HCT116 (cell line): ENCODE results near the gene ZNF335. TPM values are rescaled to one million over a fixed set of nuclear protein-coding genes. Genes with fewer than 3 reads are reported as not detected.

Source experiments
- ATAC-seq: fragments of 200-7000 bp; cut with Tn5 transposase; 2 replicates; pipeline ENCODE4 v1.9.1; 2020; ENCODE audit warnings: mild to moderate bottlenecking, moderate library complexity
- BruUV-seq: library from RNA; stranded (reverse); fragments of 400-500 nt; replicated peaks from 2 replicates; lab custom pipeline; 2021; lab: Mats Ljungman, UMichigan
- CTCF ChIA-PET: fragments of 300-600 bp; sonication (Branson Sonifier 250); formaldehyde crosslinking; loops from one replicate; lab custom pipeline; 2021; ENCODE audit warnings: antibody characterized with exemption; lab: Charles Lee
- POLR2A ChIA-PET: fragments of 300-600, 350-600 bp; sonication (Branson Sonifier 250); formaldehyde crosslinking; loops from one replicate; lab custom pipeline; 2021; ENCODE audit warnings: antibody characterized with exemption; lab: Charles Lee
- RAD21 ChIA-PET, 2 experiments: fragments of 300-600 bp; sonication (Branson Sonifier 250); formaldehyde crosslinking; loops; one replicate each; lab custom pipeline; 2023; ENCODE audit warnings: low total read pairs in 2 of 2; ENCODE audit not compliant: uncharacterized antibody in 2 of 2, unreplicated experiment in 2 of 2, low non-redundant PET in 1 of 2; lab: Charles Lee
- DNase-seq: peaks from one replicate; pipeline ENCODE4 v3.0.0-alpha.2; 2010; ENCODE audit warnings: low read depth, low spot score
- H2AFZ ChIP-seq: fragments of 200-600 bp; shearing (Covaris generic), sonication (generic); 2 replicates; pipeline ENCODE4 v1.6.1; 2017; ENCODE audit warnings: low read depth, mixed run types, mixed read lengths, antibody characterized with exemption, low read length; ENCODE audit not compliant: poor library complexity, severe bottlenecking
- H3K27ac ChIP-seq: 2 replicates; pipeline ENCODE4 v1.5.1; 2012; ENCODE audit warnings: low read depth, low read length
- H3K27me3 ChIP-seq: fragments of 200-600 bp; sonication (generic); 2 replicates; pipeline ENCODE4 v1.6.1; 2016; ENCODE audit warnings: mixed run types, low read length, mixed read lengths; ENCODE audit not compliant: insufficient read depth
- H3K36me3 ChIP-seq, 2 experiments: fragments of 200-500 bp in 1 of 2; fragments of 200-600 bp in 1 of 2; sonication (Bioruptor generic) in 1 of 2; sonication (generic) in 1 of 2; 2 replicates each; pipeline versions ENCODE4 v1.5.1 to v1.6.1; 2014 to 2016; ENCODE audit warnings: low read length in 2 of 2, inconsistent platforms in 1 of 2, mixed read lengths in 1 of 2, mixed run types in 1 of 2; ENCODE audit not compliant: insufficient read depth in 2 of 2, control insufficient read depth in 1 of 2
- H3K4me1 ChIP-seq, 2 experiments: fragments of 200-600 bp in 1 of 2; sonication (generic) in 1 of 2; 2 replicates each; pipeline versions ENCODE4 v1.5.1 to v1.6.1; 2012 to 2017; ENCODE audit warnings: low read length in 2 of 2, inconsistent platforms in 1 of 2, mild to moderate bottlenecking in 1 of 2, mixed read lengths in 1 of 2, mixed run types in 1 of 2, moderate library complexity in 1 of 2; ENCODE audit not compliant: insufficient read depth in 2 of 2, control insufficient read depth in 1 of 2
- H3K4me2 ChIP-seq: fragments of 200-600 bp; sonication (generic); 2 replicates; pipeline ENCODE4 v1.6.1; 2017; ENCODE audit warnings: mixed run types, low read length, mixed read lengths
- H3K4me3 ChIP-seq, 2 experiments: fragments of 200-600 bp in 1 of 2; sonication (generic) in 1 of 2; replicated peaks in 1 of 2; 2 replicates each; pipeline ENCODE4 v1.5.1; 2011 to 2016; ENCODE audit warnings: low read length in 2 of 2, control low read depth in 1 of 2, low read depth in 1 of 2, mild to moderate bottlenecking in 1 of 2, mixed read lengths in 1 of 2, mixed run types in 1 of 2
- H3K79me2 ChIP-seq: fragments of 200-600 bp; sonication (generic); 2 replicates; pipeline ENCODE4 v1.6.1; 2017; ENCODE audit warnings: mild to moderate bottlenecking, mixed run types, low read length, moderate library complexity, mixed read lengths; ENCODE audit not compliant: insufficient read depth
- H3K9ac ChIP-seq: fragments of 200-600 bp; sonication (generic); 2 replicates; pipeline ENCODE4 v1.6.1; 2016; ENCODE audit warnings: low read length, mixed read lengths
- H3K9me2 ChIP-seq: fragments of 200-600 bp; sonication (generic), shearing (Covaris generic); 2 replicates; pipeline ENCODE4 v1.6.1; 2017; ENCODE audit warnings: mixed run types, mild to moderate bottlenecking, moderate library complexity; ENCODE audit not compliant: insufficient read depth
- H3K9me3 ChIP-seq, 2 experiments: fragments of 200-500 bp in 1 of 2; fragments of 200-600 bp in 1 of 2; sonication (Bioruptor generic) in 1 of 2; sonication (generic) in 1 of 2; 2 replicates each; pipeline ENCODE4 v1.6.1; 2014 to 2017; ENCODE audit warnings: low read length in 2 of 2, mixed read lengths in 2 of 2, inconsistent platforms in 1 of 2, low read depth in 1 of 2, mild to moderate bottlenecking in 1 of 2, mixed run types in 1 of 2, moderate library complexity in 1 of 2; ENCODE audit not compliant: control insufficient read depth in 1 of 2, insufficient read depth in 1 of 2
- H4K20me1 ChIP-seq: fragments of 200-600 bp; sonication (generic), shearing (Covaris generic); 2 replicates; pipeline ENCODE4 v1.6.1; 2017; ENCODE audit warnings: mixed run types, mild to moderate bottlenecking, moderate library complexity; ENCODE audit not compliant: insufficient read depth
- CEBPB ChIP-seq: IDR thresholded peaks from 2 replicates; pipeline ENCODE4 v1.6.1; 2012; ENCODE audit warnings: low read depth
- ELF1 ChIP-seq: IDR thresholded peaks from 2 replicates; pipeline ENCODE4 v1.6.1; 2012; ENCODE audit warnings: low read depth, borderline replicate concordance
- EZH2phosphoT487 ChIP-seq: fragments of 200-600 bp; IDR thresholded peaks from 2 replicates; pipeline ENCODE4 v1.6.1; 2018; ENCODE audit warnings: antibody characterized with exemption, borderline replicate concordance
- POLR2AphosphoS5 ChIP-seq: IDR thresholded peaks from 2 replicates; pipeline ENCODE4 v1.6.1; 2011; ENCODE audit warnings: mild to moderate bottlenecking, low read depth, low read length, moderate library complexity
- RAD21 ChIP-seq: IDR thresholded peaks from 2 replicates; pipeline ENCODE4 v1.6.1; 2012; ENCODE audit warnings: low read depth, mild to moderate bottlenecking
- SIN3A ChIP-seq: IDR thresholded peaks from 2 replicates; pipeline ENCODE4 v1.6.1; 2012; ENCODE audit warnings: low read depth
- TCF7L2 ChIP-seq: IDR thresholded peaks from 2 replicates; pipeline ENCODE4 v1.7.0; 2011; ENCODE audit warnings: borderline replicate concordance, inconsistent platforms; ENCODE audit not compliant: insufficient read depth, insufficient read length; ENCODE audit errors: extremely low read depth
- ZFX ChIP-seq: fragments of 450-650 bp; IDR thresholded peaks from 2 replicates; pipeline ENCODE4 v1.6.1; 2017
- intact Hi-C: fragments of 100-400 bp; cut with micrococcal nuclease; formaldehyde crosslinking; loops from 2 replicates; pipeline ENCODE4 v1.10.0; 2022
- total RNA-seq: library from RNA; stranded (reverse); gene quantifications from one replicate; pipeline ENCODE4 v1.2.1, GENCODE V29; 2021; ENCODE audit not compliant: unreplicated experiment
- TF ChIP-seq, protein P1 (sequence below): IDR thresholded peaks from 2 replicates; pipeline ENCODE4 v1.6.1; 2011; ENCODE audit warnings: mild to moderate bottlenecking, low read length, moderate library complexity; ENCODE audit not compliant: insufficient replicate concordance; ENCODE audit errors: extremely low read depth
- TF ChIP-seq, protein P2 (sequence below): IDR thresholded peaks from 2 replicates; pipeline ENCODE4 v1.6.1; 2012
- TF ChIP-seq, protein P3 (sequence below), 3 experiments: fragments of 200-600 bp in 1 of 3; sonication (generic) in 1 of 3; IDR thresholded peaks in 2 of 3; conservative IDR thresholded peaks in 1 of 3; 2 replicates each; pipeline ENCODE4 v1.5.1; 2012 to 2017; ENCODE audit warnings: low read depth in 2 of 3, low read length in 2 of 3, antibody characterized with exemption in 1 of 3, borderline replicate concordance in 1 of 3, control low read depth in 1 of 3, mild to moderate bottlenecking in 1 of 3, mixed read lengths in 1 of 3, mixed run types in 1 of 3, moderate library complexity in 1 of 3; ENCODE audit not compliant: insufficient read depth in 1 of 3
- TF ChIP-seq, protein P4 (sequence below): IDR thresholded peaks from 2 replicates; pipeline ENCODE4 v1.6.1; 2012; ENCODE audit warnings: low read depth

ZNF335 gene
- total RNA-seq, 1 experiment from 2014 or later = 20.8 TPM

DNA sequence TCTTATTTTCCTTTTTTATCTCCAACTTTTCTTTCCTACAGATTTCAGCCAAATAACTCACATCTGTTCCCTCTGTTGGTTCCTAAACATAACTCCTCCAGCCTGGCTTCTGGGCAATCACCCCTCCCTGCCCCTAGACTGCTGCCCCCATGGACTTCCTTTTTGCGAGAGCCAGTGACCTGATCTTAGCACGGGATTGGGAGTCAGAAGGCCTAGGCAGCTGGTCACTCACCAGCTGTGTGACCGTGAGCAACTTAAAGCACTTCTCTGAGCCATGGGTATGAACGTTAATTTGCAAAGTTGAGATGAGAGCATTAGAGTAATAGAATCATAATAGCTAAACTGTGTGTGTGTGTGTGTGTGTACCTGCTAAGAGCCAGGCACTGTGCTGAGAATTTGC, 32.2 kb upstream of the ZNF335 start:
- TF ChIP-seq ELF1 (no peak), CEBPB (no peak), EZH2phosphoT487 (no peak), ZFX (no peak), SIN3A (no peak), RAD21 (no peak), TCF7L2 (no peak), POLR2AphosphoS5 (no peak)
- TF ChIP-seq, protein P1, sequence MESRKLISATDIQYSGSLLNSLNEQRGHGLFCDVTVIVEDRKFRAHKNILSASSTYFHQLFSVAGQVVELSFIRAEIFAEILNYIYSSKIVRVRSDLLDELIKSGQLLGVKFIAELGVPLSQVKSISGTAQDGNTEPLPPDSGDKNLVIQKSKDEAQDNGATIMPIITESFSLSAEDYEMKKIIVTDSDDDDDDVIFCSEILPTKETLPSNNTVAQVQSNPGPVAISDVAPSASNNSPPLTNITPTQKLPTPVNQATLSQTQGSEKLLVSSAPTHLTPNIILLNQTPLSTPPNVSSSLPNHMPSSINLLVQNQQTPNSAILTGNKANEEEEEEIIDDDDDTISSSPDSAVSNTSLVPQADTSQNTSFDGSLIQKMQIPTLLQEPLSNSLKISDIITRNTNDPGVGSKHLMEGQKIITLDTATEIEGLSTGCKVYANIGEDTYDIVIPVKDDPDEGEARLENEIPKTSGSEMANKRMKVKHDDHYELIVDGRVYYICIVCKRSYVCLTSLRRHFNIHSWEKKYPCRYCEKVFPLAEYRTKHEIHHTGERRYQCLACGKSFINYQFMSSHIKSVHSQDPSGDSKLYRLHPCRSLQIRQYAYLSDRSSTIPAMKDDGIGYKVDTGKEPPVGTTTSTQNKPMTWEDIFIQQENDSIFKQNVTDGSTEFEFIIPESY = no peak
- TF ChIP-seq, protein P2, sequence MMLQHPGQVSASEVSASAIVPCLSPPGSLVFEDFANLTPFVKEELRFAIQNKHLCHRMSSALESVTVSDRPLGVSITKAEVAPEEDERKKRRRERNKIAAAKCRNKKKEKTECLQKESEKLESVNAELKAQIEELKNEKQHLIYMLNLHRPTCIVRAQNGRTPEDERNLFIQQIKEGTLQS = no peak
- TF ChIP-seq, protein P3, sequence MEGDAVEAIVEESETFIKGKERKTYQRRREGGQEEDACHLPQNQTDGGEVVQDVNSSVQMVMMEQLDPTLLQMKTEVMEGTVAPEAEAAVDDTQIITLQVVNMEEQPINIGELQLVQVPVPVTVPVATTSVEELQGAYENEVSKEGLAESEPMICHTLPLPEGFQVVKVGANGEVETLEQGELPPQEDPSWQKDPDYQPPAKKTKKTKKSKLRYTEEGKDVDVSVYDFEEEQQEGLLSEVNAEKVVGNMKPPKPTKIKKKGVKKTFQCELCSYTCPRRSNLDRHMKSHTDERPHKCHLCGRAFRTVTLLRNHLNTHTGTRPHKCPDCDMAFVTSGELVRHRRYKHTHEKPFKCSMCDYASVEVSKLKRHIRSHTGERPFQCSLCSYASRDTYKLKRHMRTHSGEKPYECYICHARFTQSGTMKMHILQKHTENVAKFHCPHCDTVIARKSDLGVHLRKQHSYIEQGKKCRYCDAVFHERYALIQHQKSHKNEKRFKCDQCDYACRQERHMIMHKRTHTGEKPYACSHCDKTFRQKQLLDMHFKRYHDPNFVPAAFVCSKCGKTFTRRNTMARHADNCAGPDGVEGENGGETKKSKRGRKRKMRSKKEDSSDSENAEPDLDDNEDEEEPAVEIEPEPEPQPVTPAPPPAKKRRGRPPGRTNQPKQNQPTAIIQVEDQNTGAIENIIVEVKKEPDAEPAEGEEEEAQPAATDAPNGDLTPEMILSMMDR (IDR thresholded peaks at IDR 0.05 in 2 of 3, conservative IDR thresholded peaks at IDR 0.05 in 1 of 3; ENCODE audit: borderline replicate concordance in 1 of 3, insufficient read depth in 1 of 3, low read depth in 2 of 3, low read length in 2 of 3) = no peak
- TF ChIP-seq, protein P4, sequence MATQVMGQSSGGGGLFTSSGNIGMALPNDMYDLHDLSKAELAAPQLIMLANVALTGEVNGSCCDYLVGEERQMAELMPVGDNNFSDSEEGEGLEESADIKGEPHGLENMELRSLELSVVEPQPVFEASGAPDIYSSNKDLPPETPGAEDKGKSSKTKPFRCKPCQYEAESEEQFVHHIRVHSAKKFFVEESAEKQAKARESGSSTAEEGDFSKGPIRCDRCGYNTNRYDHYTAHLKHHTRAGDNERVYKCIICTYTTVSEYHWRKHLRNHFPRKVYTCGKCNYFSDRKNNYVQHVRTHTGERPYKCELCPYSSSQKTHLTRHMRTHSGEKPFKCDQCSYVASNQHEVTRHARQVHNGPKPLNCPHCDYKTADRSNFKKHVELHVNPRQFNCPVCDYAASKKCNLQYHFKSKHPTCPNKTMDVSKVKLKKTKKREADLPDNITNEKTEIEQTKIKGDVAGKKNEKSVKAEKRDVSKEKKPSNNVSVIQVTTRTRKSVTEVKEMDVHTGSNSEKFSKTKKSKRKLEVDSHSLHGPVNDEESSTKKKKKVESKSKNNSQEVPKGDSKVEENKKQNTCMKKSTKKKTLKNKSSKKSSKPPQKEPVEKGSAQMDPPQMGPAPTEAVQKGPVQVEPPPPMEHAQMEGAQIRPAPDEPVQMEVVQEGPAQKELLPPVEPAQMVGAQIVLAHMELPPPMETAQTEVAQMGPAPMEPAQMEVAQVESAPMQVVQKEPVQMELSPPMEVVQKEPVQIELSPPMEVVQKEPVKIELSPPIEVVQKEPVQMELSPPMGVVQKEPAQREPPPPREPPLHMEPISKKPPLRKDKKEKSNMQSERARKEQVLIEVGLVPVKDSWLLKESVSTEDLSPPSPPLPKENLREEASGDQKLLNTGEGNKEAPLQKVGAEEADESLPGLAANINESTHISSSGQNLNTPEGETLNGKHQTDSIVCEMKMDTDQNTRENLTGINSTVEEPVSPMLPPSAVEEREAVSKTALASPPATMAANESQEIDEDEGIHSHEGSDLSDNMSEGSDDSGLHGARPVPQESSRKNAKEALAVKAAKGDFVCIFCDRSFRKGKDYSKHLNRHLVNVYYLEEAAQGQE = no peak
- intact Hi-C loops = no loop called here

More for the DNA sequence above, 32.2 kb upstream of the ZNF335 start:
- Histone ChIP-seq H3K9ac (no peak overlapping the region), H3K79me2 (no peaks in the 10 kb centered on the region), H3K4me2 (no peak overlapping the region), H2AFZ (no peak overlapping the region), H3K4me3 (no peak overlapping the region), H3K4me1 (peaks cover 3 to 6% of the 10 kb centered on the region in 2 experiments; a peak in 3 of 4 replicates), H3K9me3 (no peaks in the 10 kb centered on the region), H3K9me2 (no peaks in the 10 kb centered on the region), H3K27ac (no peak overlapping the region), H4K20me1 (no peaks in the 10 kb centered on the region), H3K36me3 (no peaks in the 10 kb centered on the region), H3K27me3 (peaks cover 5% of the 10 kb centered on the region; the same call in 1 of the 2 replicates)
- DNase-seq (no peak), ATAC-seq (no peak)
- ChIA-PET CTCF (interaction anchor here (2.1 kb wide), 1 partner anchor 17 kb away, joined by 7 read pairs; no protein-coding TSS in a partner anchor), RAD21 (no interaction called here), POLR2A (interaction anchor here (1.8 kb wide), 1 partner anchor 10 kb away, joined by 5 read pairs; no protein-coding TSS in a partner anchor)
- no TSS peak for BruUV-seq
